Endothelial cell of hepatic sinusoid (primary cell): ENCODE results near the gene CYYR1.

Source experiments
- in situ Hi-C: cut with HindIII; loops from 2 replicates; pipeline ENCODE4 v1.10.0; 2017; ENCODE audit warnings: low sequenced_read_pairs

Gene CYYR1

GRCh38 chr21:26443867-26444266 lies 129.2 kb downstream of the CYYR1 start:
- in situ Hi-C loops, result no loop called here

DNA sequence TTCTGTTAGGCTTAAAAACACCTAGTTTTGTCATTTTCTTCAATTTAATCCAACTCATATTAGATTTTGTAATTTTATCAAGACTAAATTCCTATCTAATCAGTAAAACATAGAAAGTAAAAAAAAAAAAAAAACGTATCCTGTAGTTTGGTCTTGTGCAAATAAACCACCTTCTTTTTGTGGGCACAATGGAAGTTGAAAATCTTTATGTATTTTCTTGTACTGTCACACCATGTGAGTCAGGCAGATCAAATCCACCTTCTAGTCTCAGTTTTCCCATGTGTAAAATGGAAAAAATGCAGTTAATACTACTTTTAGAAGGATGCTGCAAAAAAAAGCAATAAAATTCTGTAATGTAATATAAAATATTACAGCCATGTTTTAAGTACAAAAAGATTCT lies 129.8 kb downstream of the CYYR1 start:
- in situ Hi-C loops, result no loop called here

DNA sequence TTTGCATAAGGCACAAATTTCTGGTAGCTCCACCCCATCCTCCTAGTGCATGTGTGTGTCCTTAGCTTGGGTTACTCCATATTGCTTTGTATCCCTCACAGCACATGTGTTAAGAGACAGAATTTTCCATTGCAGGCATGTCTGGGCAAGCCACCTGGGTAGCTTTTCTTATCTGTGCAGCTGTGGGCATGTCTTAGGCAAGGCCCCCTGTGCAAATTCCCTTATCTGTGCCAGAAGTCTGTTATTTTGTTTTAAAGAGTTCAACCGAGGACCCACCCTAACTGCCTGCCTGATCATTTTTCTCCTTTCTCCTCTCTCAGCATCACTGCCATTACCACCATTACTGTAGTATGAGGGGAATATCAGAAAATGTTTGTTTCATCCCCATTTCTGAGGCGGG lies 131.9 kb downstream of the CYYR1 start:
- in situ Hi-C loops, result no loop called here

- in situ Hi-C loops, result no loop called here
These were observed 134.1 kb downstream of the CYYR1 start for GRCh38 chr21:26438976-26439375.

DNA sequence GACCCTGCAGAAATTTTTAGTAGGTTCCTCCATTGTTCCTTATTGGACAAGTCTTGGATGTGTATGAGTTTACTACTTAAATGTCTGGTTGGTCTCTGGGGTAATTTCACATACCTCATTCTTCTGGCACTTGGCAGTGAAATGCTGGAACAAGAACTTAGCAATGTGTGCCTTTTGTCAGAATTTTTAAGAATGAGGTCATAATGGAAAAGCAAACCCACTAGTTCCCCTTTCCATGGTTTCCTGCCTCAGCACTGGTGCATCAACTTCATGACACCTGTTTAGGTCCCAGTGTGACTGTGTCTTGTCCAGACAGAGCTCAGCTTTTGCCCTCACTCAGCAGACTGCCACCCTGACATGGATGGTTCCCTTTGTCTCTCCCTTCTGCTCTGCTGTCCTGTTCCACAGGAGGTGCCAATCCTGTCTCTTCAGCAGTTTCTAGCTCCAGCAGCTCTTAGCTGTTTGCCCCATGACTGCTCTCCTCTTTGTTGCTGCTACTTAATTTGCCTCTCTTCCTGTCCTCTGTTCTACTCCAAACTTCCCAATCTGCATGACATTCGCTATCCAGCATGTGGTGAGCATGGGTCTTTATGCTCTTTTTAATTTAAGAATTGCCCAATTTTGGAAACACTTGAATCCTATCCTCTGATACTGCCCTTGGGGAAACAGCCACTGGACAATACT lies 135.6 kb downstream of the CYYR1 start:
- in situ Hi-C loops, result no loop called here

DNA sequence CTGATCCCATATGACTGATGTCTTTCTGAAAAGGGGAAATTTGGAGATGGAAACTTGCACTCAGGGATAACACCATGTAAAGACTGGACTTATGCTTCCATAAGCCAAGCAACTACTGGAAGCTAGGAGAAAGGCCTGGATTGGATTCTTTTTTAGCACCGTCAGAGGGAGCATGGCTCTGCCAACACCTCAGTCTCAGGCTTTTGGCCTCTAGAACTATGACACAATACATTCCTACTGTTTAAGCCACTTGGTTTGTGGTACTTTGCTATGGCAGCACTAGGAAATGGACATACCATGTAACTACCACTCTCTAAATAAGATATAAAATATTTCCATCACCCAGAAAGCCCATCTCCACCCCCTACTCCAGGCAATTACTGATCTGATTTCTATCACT lies 139.7 kb downstream of the CYYR1 start:
- in situ Hi-C loops, result no loop called here

GRCh38 chr21:26432410-26432809 lies 140.7 kb downstream of the CYYR1 start:
- in situ Hi-C loops, result no loop called here

DNA sequence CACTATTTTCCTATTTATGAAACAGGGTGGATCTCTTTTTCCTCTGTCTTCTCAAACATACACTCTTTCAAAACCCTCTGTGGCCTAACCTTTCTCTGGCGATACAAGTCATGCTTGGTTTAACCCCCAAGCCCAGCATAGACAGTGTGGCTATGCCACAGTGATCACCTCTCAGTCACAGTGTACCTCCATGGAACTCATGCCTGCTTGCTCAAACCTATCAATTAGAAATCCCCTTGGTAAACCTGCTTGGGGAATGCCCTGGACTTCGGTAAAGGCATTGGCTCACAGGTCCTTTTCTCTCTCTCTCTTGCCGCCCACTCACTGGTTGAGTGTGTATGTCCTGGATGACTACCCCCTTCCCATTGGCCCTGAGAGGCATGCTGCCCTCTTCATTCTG lies 147.5 kb downstream of the CYYR1 start:
- in situ Hi-C loops, result no loop called here

- in situ Hi-C loops, result no loop called here
These were observed 149.6 kb downstream of the CYYR1 start for GRCh38 chr21:26423511-26423910.

DNA sequence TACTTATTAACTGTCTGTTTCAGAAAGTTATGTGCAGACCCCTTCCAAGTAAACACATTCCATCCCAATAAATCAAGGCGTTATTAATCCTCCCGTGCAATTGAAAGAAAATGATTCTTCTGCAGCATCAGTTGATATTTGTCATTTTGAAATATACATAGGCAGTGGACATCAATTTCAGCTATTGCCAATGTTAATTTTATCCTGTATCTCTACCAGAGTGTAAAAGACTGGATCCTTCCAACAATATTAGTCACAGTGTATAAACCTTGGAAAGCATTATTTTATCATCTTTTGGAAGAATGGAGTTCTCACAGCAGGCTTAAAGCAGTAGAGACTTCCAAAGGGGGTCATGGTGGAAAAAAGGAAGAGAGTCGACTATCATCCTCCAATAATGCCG lies 150.4 kb downstream of the CYYR1 start:
- in situ Hi-C loops, result no loop called here

- in situ Hi-C loops, result no loop called here
These were observed 150.9 kb downstream of the CYYR1 start for GRCh38 chr21:26422138-26422537.

DNA sequence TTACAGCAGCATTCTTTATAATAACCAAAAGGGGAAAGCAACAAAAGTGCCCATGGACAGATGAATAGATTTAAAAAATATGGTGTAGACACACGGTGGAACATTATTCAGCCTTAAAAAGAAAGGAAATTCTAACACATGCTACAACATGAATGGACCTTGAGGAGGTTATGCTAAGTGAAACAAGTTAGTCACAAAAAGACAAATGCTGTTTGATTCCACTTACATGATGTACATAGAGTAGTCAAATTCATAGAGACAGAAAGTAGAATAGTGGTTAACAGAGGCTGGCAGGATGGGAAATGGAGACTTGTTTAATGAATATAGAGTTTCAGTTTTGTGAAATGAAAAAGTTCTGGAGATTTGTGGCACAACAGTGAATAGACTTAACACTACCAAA lies 151.4 kb downstream of the CYYR1 start:
- in situ Hi-C loops, result no loop called here
